ENCODE measurements around the gene PTPN4.

GRCh38 chr2:119941388-119941787 is 181.7 kb downstream of the PTPN4 start:
- TF ChIP-seq POLR2A (IDR thresholded peaks at IDR 0.05) (no peak), CTCF (IDR thresholded peaks at IDR 0.05) (no peak)

Data from body of pancreas (tissue), 4 donors.